ENCODE results near the gene MSLN.

The MSLN gene

GRCh38 chr16:764184-764750, 3.7 kb downstream of the MSLN start:
- Histone ChIP-seq H3K4me1 (ENCODE audit: insufficient read depth, insufficient read length) (peaks cover 34% of the 10 kb centered on the region), H3K4me3 (ENCODE audit: insufficient read length, low read depth) (no peak overlapping the region), H3K27me3 (ENCODE audit: insufficient read depth, insufficient read length) (no peaks in the 10 kb centered on the region), H3K9me3 (ENCODE audit: insufficient read depth, low read length) (no peaks in the 10 kb centered on the region), H3K36me3 (ENCODE audit: insufficient read depth, insufficient read length, low read length) (no peaks in the 10 kb centered on the region), H3K9ac (ENCODE audit: insufficient read length, low read depth) (no peak overlapping the region)
- TF ChIP-seq SUZ12 (IDR thresholded peaks at IDR 0.05; ENCODE audit: extremely low read depth, insufficient read depth, insufficient read length) = no peak
- TF ChIP-seq ZNF274 (IDR thresholded peaks at IDR 0.05; ENCODE audit: low read depth, low read length) = no peak
- TF ChIP-seq YY1 (IDR thresholded peaks at IDR 0.05; ENCODE audit: insufficient read depth, insufficient read length) = no peak
- DNase-seq (ENCODE audit: low read depth, low spot score) = no peak

GRCh38 chr16:764848-765487, 4.4 kb downstream of the MSLN start:
- Histone ChIP-seq H3K27me3 (ENCODE audit: insufficient read depth, insufficient read length) (no peaks in the 10 kb centered on the region), H3K9ac (ENCODE audit: insufficient read length, low read depth) (peak overlapping the region; percentile 21), H3K36me3 (ENCODE audit: insufficient read depth, insufficient read length, low read length) (no peaks in the 10 kb centered on the region), H3K4me1 (ENCODE audit: insufficient read depth, insufficient read length) (peaks cover 33% of the 10 kb centered on the region), H3K9me3 (ENCODE audit: insufficient read depth, low read length) (no peaks in the 10 kb centered on the region), H3K4me3 (ENCODE audit: insufficient read length, low read depth) (no peak overlapping the region)
- no peak for DNase-seq (ENCODE audit: low read depth, low spot score)
- TF ChIP-seq SUZ12 (IDR thresholded peaks at IDR 0.05; ENCODE audit: extremely low read depth, insufficient read depth, insufficient read length) = no peak
- no peak for TF ChIP-seq ZNF274 (IDR thresholded peaks at IDR 0.05; ENCODE audit: low read depth, low read length)
- TF ChIP-seq YY1 (IDR thresholded peaks at IDR 0.05; ENCODE audit: insufficient read depth, insufficient read length) = no peak

GRCh38 chr16:765488-765865, 4.9 kb downstream of the MSLN start:
- Histone ChIP-seq H3K4me3 (ENCODE audit: insufficient read length, low read depth) (no peak overlapping the region), H3K36me3 (ENCODE audit: insufficient read depth, insufficient read length, low read length) (no peaks in the 10 kb centered on the region), H3K27me3 (ENCODE audit: insufficient read depth, insufficient read length) (no peaks in the 10 kb centered on the region), H3K4me1 (ENCODE audit: insufficient read depth, insufficient read length) (peaks cover 29% of the 10 kb centered on the region), H3K9ac (ENCODE audit: insufficient read length, low read depth) (no peak overlapping the region), H3K9me3 (ENCODE audit: insufficient read depth, low read length) (no peaks in the 10 kb centered on the region)
- no peak for TF ChIP-seq YY1 (IDR thresholded peaks at IDR 0.05; ENCODE audit: insufficient read depth, insufficient read length)
- no peak for TF ChIP-seq SUZ12 (IDR thresholded peaks at IDR 0.05; ENCODE audit: extremely low read depth, insufficient read depth, insufficient read length)
- TF ChIP-seq ZNF274 (IDR thresholded peaks at IDR 0.05; ENCODE audit: low read depth, low read length) = no peak
- DNase-seq (ENCODE audit: low read depth, low spot score) = no peak

- no peak for DNase-seq (ENCODE audit: low read depth, low spot score)
- H3K9me3 ChIP-seq (ENCODE audit: insufficient read depth, low read length) = no peaks in the 10 kb centered on the region
- no peak for TF ChIP-seq YY1 (IDR thresholded peaks at IDR 0.05; ENCODE audit: insufficient read depth, insufficient read length)
- TF ChIP-seq SUZ12 (IDR thresholded peaks at IDR 0.05; ENCODE audit: extremely low read depth, insufficient read depth, insufficient read length) = no peak
- TF ChIP-seq ZNF274 (IDR thresholded peaks at IDR 0.05; ENCODE audit: low read depth, low read length) = no peak
Observed at GRCh38 chr16:766008-766819, 5.7 kb downstream of the MSLN start.

GRCh38 chr16:766820-767640, 6.5 kb downstream of the MSLN start:
- Histone ChIP-seq H3K9me3 (ENCODE audit: insufficient read depth, low read length) (no peaks in the 10 kb centered on the region), H3K4me3 (ENCODE audit: insufficient read length, low read depth) (no peak overlapping the region), H3K27me3 (ENCODE audit: insufficient read depth, insufficient read length) (no peaks in the 10 kb centered on the region), H3K9ac (ENCODE audit: insufficient read length, low read depth) (no peak overlapping the region), H3K4me1 (ENCODE audit: insufficient read depth, insufficient read length) (peaks cover 23% of the 10 kb centered on the region), H3K36me3 (ENCODE audit: insufficient read depth, insufficient read length, low read length) (no peaks in the 10 kb centered on the region)
- TF ChIP-seq ZNF274 (IDR thresholded peaks at IDR 0.05; ENCODE audit: low read depth, low read length) (no peak), SUZ12 (IDR thresholded peaks at IDR 0.05; ENCODE audit: extremely low read depth, insufficient read depth, insufficient read length) (no peak), YY1 (IDR thresholded peaks at IDR 0.05; ENCODE audit: insufficient read depth, insufficient read length) (no peak)
- no peak for DNase-seq (ENCODE audit: low read depth, low spot score)

More at GRCh38 chr16:766008-766819, 5.7 kb downstream of the MSLN start:
- Histone ChIP-seq H3K9ac (ENCODE audit: insufficient read length, low read depth) (no peak overlapping the region), H3K27me3 (ENCODE audit: insufficient read depth, insufficient read length) (no peaks in the 10 kb centered on the region), H3K36me3 (ENCODE audit: insufficient read depth, insufficient read length, low read length) (no peaks in the 10 kb centered on the region), H3K4me1 (ENCODE audit: insufficient read depth, insufficient read length) (peaks cover 24% of the 10 kb centered on the region), H3K4me3 (ENCODE audit: insufficient read length, low read depth) (no peak overlapping the region)

- H3K9me3 ChIP-seq (ENCODE audit: insufficient read depth, low read length) = no peaks in the 10 kb centered on the region
- H3K4me3 ChIP-seq (ENCODE audit: insufficient read length, low read depth) = no peak overlapping the region
- DNase-seq (ENCODE audit: low read depth, low spot score) = no peak
- H3K36me3 ChIP-seq (ENCODE audit: insufficient read depth, insufficient read length, low read length) = no peaks in the 10 kb centered on the region
- H3K27me3 ChIP-seq (ENCODE audit: insufficient read depth, insufficient read length) = no peaks in the 10 kb centered on the region
- no peak overlapping the region for H3K9ac ChIP-seq (ENCODE audit: insufficient read length, low read depth)
- TF ChIP-seq SUZ12 (IDR thresholded peaks at IDR 0.05; ENCODE audit: extremely low read depth, insufficient read depth, insufficient read length) (no peak), ZNF274 (IDR thresholded peaks at IDR 0.05; ENCODE audit: low read depth, low read length) (no peak)
- peaks cover 19% of the 10 kb centered on the region for H3K4me1 ChIP-seq (ENCODE audit: insufficient read depth, insufficient read length)
Observed at GRCh38 chr16:767743-768235, 7.3 kb downstream of the MSLN start.

Measured in NT2/D1 (cell line).